Cardiac muscle cell (in vitro differentiated cells and primary cell): ENCODE results near the gene PLA2G1B. TPM values are rescaled to one million over a fixed set of nuclear protein-coding genes. Genes with fewer than 3 reads are reported as not detected.

ENCODE experiments used
- DNase-seq, 2 donors: peaks; one replicate each; pipeline versions ENCODE4 v3.0.0 to v3.0.0-alpha.2; 2010 to 2017; ENCODE audit warnings: low read depth in 1 of 2, low spot score in 1 of 2
- H3K27ac ChIP-seq: fragments of 200-600 bp; sonication (generic); 2 replicates; pipeline ENCODE4 v1.5.1; 2016
- H3K27me3 ChIP-seq: fragments of 200-600 bp; sonication (generic); 2 replicates; pipeline ENCODE4 v1.6.0; 2016; ENCODE audit warnings: control low read depth
- H3K36me3 ChIP-seq: fragments of 200-600 bp; sonication (generic); 2 replicates; pipeline ENCODE4 v1.5.1; 2016; ENCODE audit warnings: control low read depth
- H3K4me1 ChIP-seq: fragments of 200-600 bp; sonication (generic); 2 replicates; pipeline ENCODE4 v1.8.1; 2017; ENCODE audit warnings: low read depth, mild to moderate bottlenecking, mixed run types
- H3K4me3 ChIP-seq: fragments of 200-600 bp; sonication (generic); 2 replicates; pipeline ENCODE4 v1.5.1; 2016; ENCODE audit warnings: mild to moderate bottlenecking
- H3K9me3 ChIP-seq: fragments of 200-600 bp; sonication (generic); 2 replicates; pipeline ENCODE4 v1.5.1; 2017; ENCODE audit warnings: low read depth, mild to moderate bottlenecking, control low read depth
- polyA plus RNA-seq: library from polyadenylated mRNA; unstranded; fragments of >200 nt; fragmentation: Nextera tagmentation; extraction: Ambion mirVana; gene quantifications from 2 replicates; pipeline ENCODE4 v1.2.1, GENCODE V29; 2016
- total RNA-seq: library from RNA; depleted of rRNA; stranded (reverse); fragments of >200 nt; gene quantifications from 2 replicates; pipeline ENCODE4 v1.2.3, GENCODE V29; 2016
- TF ChIP-seq, protein P1 (sequence below): IDR thresholded peaks from 2 replicates; pipeline ENCODE4 v1.5.1; 2012; ENCODE audit warnings: low read depth, mild to moderate bottlenecking, low read length

The PLA2G1B gene
- total and polyA plus RNA-seq, 2 experiments from 2014 or later: not detected

- no peak overlapping the region for H3K4me3 ChIP-seq
- DNase-seq: no peak
- H3K27me3 ChIP-seq: no peaks in the 10 kb centered on the region
- TF ChIP-seq, protein P1, sequence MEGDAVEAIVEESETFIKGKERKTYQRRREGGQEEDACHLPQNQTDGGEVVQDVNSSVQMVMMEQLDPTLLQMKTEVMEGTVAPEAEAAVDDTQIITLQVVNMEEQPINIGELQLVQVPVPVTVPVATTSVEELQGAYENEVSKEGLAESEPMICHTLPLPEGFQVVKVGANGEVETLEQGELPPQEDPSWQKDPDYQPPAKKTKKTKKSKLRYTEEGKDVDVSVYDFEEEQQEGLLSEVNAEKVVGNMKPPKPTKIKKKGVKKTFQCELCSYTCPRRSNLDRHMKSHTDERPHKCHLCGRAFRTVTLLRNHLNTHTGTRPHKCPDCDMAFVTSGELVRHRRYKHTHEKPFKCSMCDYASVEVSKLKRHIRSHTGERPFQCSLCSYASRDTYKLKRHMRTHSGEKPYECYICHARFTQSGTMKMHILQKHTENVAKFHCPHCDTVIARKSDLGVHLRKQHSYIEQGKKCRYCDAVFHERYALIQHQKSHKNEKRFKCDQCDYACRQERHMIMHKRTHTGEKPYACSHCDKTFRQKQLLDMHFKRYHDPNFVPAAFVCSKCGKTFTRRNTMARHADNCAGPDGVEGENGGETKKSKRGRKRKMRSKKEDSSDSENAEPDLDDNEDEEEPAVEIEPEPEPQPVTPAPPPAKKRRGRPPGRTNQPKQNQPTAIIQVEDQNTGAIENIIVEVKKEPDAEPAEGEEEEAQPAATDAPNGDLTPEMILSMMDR: no peak
- H3K27ac ChIP-seq: peak overlapping the region; percentile 97
- H3K9me3 ChIP-seq: no peaks in the 10 kb centered on the region
- peaks cover 23% of the 10 kb centered on the region for H3K4me1 ChIP-seq
- H3K36me3 ChIP-seq: no peaks in the 10 kb centered on the region
Observed at GRCh38 chr12:120363274-120363855, 35.8 kb upstream of the PLA2G1B start.

DNA sequence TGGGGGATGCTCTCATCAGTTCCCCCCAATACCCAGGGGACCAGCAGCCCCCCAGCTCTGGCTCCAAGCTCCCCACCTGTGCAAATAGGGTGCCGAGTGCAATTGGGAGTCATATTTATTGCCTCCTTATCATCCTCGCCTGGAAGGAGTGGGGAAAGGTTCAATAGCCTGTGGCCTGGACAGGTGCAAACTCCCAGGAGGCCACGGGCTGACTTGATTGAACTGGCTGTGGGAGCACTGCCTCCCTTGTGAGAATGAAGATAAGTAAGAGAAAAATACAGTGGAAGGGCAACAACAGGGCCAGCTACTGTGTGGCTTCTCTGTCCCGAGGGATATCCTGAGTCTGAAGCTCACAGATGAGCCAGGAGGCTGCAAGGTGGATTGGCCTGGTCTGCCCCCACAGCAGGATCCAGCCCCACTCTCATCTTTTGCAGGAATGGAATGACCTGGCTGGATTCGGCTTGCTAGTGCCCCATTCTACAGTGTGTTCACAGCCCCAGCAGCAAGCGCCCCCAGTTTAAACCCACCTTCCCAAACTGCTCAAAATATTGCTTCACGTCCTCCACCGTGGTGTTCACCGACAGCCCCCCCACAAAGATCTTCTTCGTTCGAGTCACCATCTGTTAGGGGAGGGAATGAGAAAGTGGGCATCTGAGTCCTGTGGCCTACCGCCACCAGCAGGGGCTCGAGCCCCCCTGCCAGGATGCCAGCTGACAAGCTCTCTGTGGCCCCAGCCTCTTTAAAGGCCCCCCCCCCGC, 35.1 kb upstream of the PLA2G1B start:
- H3K27me3 ChIP-seq: no peaks in the 10 kb centered on the region
- H3K4me1 ChIP-seq: peaks cover 23% of the 10 kb centered on the region
- TF ChIP-seq, protein P1: no peak
- no peak overlapping the region for H3K4me3 ChIP-seq
- no peak for DNase-seq
- no peaks in the 10 kb centered on the region for H3K9me3 ChIP-seq
- peaks cover 3% of the 10 kb centered on the region for H3K36me3 ChIP-seq
- H3K27ac ChIP-seq: peak overlapping the region; percentile 97

DNA sequence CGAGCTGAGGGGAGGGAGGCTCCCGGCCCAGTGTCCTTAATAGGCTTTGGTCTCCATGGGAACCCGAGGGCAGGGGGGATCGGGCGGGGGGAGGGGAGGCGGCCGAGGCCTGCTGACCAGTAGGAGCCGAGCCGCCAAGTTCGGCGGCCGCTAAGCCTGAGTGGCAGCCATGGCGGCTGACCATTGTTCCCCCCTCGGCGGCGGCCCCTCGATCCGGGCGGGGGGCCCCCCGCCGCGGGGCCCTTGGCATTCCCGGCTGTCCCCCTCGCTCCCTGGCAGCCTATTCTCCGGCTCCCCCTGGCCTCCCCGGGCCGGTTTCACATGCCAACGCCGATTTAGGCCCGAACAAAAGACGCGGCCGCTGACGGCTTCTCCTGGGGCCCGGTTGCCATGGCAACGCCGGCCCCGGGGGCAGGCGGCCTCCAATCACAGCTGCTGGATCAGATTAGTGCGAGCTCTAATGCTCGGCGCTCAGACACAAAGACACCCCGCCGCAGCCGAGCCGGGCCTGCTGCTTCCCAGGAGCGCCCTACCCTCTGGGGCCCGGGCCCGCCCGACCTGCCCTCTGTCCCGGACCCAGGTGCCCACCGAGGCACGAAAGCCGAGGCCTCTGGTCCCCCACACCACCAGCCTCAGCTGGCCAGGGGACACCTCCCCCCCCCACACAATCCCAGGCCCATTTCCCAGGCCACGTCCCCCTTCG, 34.1 kb upstream of the PLA2G1B start:
- peak; percentile 92 to 95 for DNase-seq
- peak overlapping the region; percentile 41 for H3K4me3 ChIP-seq
- TF ChIP-seq, protein P1: no peak
- peak overlapping the region; percentile 97 for H3K27ac ChIP-seq
- H3K9me3 ChIP-seq: no peaks in the 10 kb centered on the region
- H3K4me1 ChIP-seq: peaks cover 19% of the 10 kb centered on the region
- H3K36me3 ChIP-seq: peaks cover 10% of the 10 kb centered on the region
- no peaks in the 10 kb centered on the region for H3K27me3 ChIP-seq

DNA sequence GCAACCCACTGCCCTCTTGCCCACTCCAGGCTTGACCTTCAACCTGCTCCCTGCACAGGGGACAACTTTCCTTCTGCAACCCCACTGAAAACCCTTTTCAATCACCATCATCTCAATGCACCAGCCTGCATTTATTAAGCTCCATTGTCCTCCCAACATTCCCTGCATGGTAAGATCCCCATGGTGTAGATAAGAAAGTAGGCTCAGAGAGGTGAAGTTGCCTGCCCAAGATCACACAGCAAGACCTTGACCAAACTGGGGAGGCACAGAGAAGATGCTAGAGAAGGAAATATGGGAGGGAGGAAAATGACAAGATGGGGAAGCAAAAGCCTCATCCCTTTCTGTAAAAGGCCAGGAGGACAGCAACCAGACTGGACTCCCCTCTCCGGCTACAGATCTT, 31.5 kb upstream of the PLA2G1B start:
- Histone ChIP-seq H3K27ac (no peak overlapping the region), H3K4me1 (peaks cover 17% of the 10 kb centered on the region), H3K9me3 (no peaks in the 10 kb centered on the region), H3K4me3 (no peak overlapping the region), H3K27me3 (no peaks in the 10 kb centered on the region), H3K36me3 (peaks cover 17% of the 10 kb centered on the region)
- TF ChIP-seq, protein P1: no peak
- DNase-seq: no peak

GRCh38 chr12:120358412-120359100, 31.0 kb upstream of the PLA2G1B start:
- H3K27ac ChIP-seq: no peak overlapping the region
- no peak overlapping the region for H3K4me3 ChIP-seq
- no peaks in the 10 kb centered on the region for H3K27me3 ChIP-seq
- peaks cover 18% of the 10 kb centered on the region for H3K36me3 ChIP-seq
- DNase-seq: no peak
- TF ChIP-seq, protein P1: no peak
- peaks cover 14% of the 10 kb centered on the region for H3K4me1 ChIP-seq
- no peaks in the 10 kb centered on the region for H3K9me3 ChIP-seq
